ENCODE measurements around the gene VNN1. TPM values are rescaled to one million over a fixed set of nuclear protein-coding genes. Genes with fewer than 3 reads are reported as not detected.
"Not testable (repeated sequence)": the region's sequence is repeated elsewhere in the genome, so short reads cannot be mapped to it uniquely, and the experiment has no call there.

VNN1 gene
- total RNA-seq, 1 experiment from 2014 or later, result not detected

- DNase-seq (ENCODE audit: low spot score), result no peak
- in situ Hi-C loops (cut with HindIII; ENCODE audit: low sequenced_read_pairs), result no loop called here
Measured at GRCh38 chr6:132728616-132729015, 14.8 kb upstream of the VNN1 start.

- in situ Hi-C loops (cut with HindIII; ENCODE audit: low sequenced_read_pairs), result no loop called here
- DNase-seq (ENCODE audit: low spot score), result no peak
Measured at GRCh38 chr6:132726608-132726975, 12.7 kb upstream of the VNN1 start.

GRCh38 chr6:132725947-132726607 lies 12.2 kb upstream of the VNN1 start:
- in situ Hi-C loops (cut with HindIII; ENCODE audit: low sequenced_read_pairs), result no loop called here
- DNase-seq (ENCODE audit: low spot score), result no peak

- no peak for DNase-seq (ENCODE audit: low spot score)
- in situ Hi-C loops (cut with HindIII; ENCODE audit: low sequenced_read_pairs), result no loop called here
Measured at GRCh38 chr6:132725471-132725870, 11.6 kb upstream of the VNN1 start.

GRCh38 chr6:132719736-132720448 lies 6.0 kb upstream of the VNN1 start:
- no peak for DNase-seq (ENCODE audit: low spot score)
- in situ Hi-C loops (cut with HindIII; ENCODE audit: low sequenced_read_pairs), result no loop called here

GRCh38 chr6:132715881-132716637 lies 2.2 kb upstream of the VNN1 start:
- in situ Hi-C loops (cut with HindIII; ENCODE audit: low sequenced_read_pairs), result no loop called here

GRCh38 chr6:132715204-132715603 lies 1.3 kb upstream of the VNN1 start:
- in situ Hi-C loops (cut with HindIII; ENCODE audit: low sequenced_read_pairs), result no loop called here
- peak; percentile 8 for DNase-seq (ENCODE audit: low spot score)

More at GRCh38 chr6:132715881-132716637, 2.2 kb upstream of the VNN1 start:
- no peak for DNase-seq (ENCODE audit: low spot score)

- in situ Hi-C loops (cut with HindIII; ENCODE audit: low sequenced_read_pairs), result no loop called here
- no peak for DNase-seq (ENCODE audit: low spot score)
Measured at GRCh38 chr6:132714160-132714559, 305 bp upstream of the VNN1 start.

- no peak for DNase-seq (ENCODE audit: low spot score)
- in situ Hi-C loops (cut with HindIII; ENCODE audit: low sequenced_read_pairs), result no loop called here
Measured at GRCh38 chr6:132712366-132712765, 1.5 kb downstream of the VNN1 start.

GRCh38 chr6:132708771-132709170 lies 5.1 kb downstream of the VNN1 start:
- DNase-seq (ENCODE audit: low spot score), result no peak
- in situ Hi-C loops (cut with HindIII; ENCODE audit: low sequenced_read_pairs), result no loop called here

GRCh38 chr6:132708002-132708401 lies 5.9 kb downstream of the VNN1 start:
- in situ Hi-C loops (cut with HindIII; ENCODE audit: low sequenced_read_pairs), result no loop called here
- no peak for DNase-seq (ENCODE audit: low spot score)

GRCh38 chr6:132706756-132707155 lies 7.1 kb downstream of the VNN1 start:
- in situ Hi-C loops (cut with HindIII; ENCODE audit: low sequenced_read_pairs), result not testable (repeated sequence)

GRCh38 chr6:132703936-132704335 lies 9.9 kb downstream of the VNN1 start:
- no peak for DNase-seq (ENCODE audit: low spot score)
- in situ Hi-C loops (cut with HindIII; ENCODE audit: low sequenced_read_pairs), result no loop called here

More at GRCh38 chr6:132706756-132707155, 7.1 kb downstream of the VNN1 start:
- not testable (repeated sequence) for DNase-seq (ENCODE audit: low spot score)

GRCh38 chr6:132698608-132699007 lies 15.2 kb downstream of the VNN1 start:
- DNase-seq (ENCODE audit: low spot score), result no peak
- in situ Hi-C loops (cut with HindIII; ENCODE audit: low sequenced_read_pairs), result no loop called here

GRCh38 chr6:132695773-132696172 lies 18.1 kb downstream of the VNN1 start:
- DNase-seq (ENCODE audit: low spot score), result no peak
- in situ Hi-C loops (cut with HindIII; ENCODE audit: low sequenced_read_pairs), result no loop called here

- in situ Hi-C loops (cut with HindIII; ENCODE audit: low sequenced_read_pairs), result no loop called here
- no peak for DNase-seq (ENCODE audit: low spot score)
Measured at GRCh38 chr6:132693478-132693877, 20.4 kb downstream of the VNN1 start.

GRCh38 chr6:132690678-132691077 lies 23.2 kb downstream of the VNN1 start:
- DNase-seq (ENCODE audit: low spot score), result no peak
- in situ Hi-C loops (cut with HindIII; ENCODE audit: low sequenced_read_pairs), result no loop called here

GRCh38 chr6:132687306-132687705 lies 26.5 kb downstream of the VNN1 start:
- no peak for DNase-seq (ENCODE audit: low spot score)
- in situ Hi-C loops (cut with HindIII; ENCODE audit: low sequenced_read_pairs), result no loop called here

- in situ Hi-C loops (cut with HindIII; ENCODE audit: low sequenced_read_pairs), result no loop called here
- no peak for DNase-seq (ENCODE audit: low spot score)
Measured at GRCh38 chr6:132686531-132686930, 27.3 kb downstream of the VNN1 start.

- in situ Hi-C loops (cut with HindIII; ENCODE audit: low sequenced_read_pairs), result no loop called here
Measured at GRCh38 chr6:132685009-132685408, 28.8 kb downstream of the VNN1 start.

More at GRCh38 chr6:132685009-132685408, 28.8 kb downstream of the VNN1 start:
- no peak for DNase-seq (ENCODE audit: low spot score)
